ENCODE results near the gene ITPK1. TPM values are rescaled to one million over a fixed set of nuclear protein-coding genes. Genes with fewer than 3 reads are reported as not detected.
A peak's percentile ranks its signal among the peaks of the same experiment; 100 is the strongest.

ITPK1 gene
- total and polyA plus RNA-seq, 10 of the 15 experiments (the other 5 are each of a cell fraction or from before 2014, with no cell fraction given): 1.3 to 73.2 (median 27.0) TPM

DNA sequence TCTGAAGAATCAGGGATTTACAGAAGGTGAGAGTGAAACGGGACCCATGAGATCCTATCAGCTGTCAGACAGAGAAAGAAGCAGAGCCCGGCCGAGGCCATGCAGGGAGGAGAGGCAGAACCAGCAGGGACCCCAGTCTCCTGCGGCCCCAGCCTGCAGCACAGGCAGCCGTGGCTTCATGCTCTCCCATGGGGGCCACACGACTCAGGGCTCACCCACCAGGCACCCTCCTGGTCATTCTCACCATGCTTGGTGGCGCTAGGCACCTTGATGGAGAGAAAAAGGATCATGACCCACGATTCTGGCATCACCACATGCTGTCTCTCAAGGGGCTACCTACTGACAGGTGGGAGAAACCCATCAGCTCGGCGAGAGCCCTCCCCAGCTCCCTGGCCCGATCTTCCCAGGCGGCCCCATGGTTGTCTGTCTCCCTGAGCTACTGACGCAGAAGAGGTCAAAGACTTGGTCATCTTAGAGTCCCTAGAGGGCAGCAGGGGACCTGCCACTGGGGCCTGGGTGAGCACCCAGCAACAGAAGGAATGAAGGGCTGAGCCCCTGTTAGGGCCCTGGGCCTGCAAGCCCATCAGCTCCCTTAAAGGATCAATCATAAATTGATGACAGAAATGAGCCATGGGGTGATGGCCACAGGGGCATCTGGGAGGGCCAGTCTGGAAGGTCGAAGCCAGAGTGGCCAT is 58.0 kb downstream of the ITPK1 start:
- Histone ChIP-seq H3K9ac (ENCODE audit: control insufficient read depth, insufficient read depth, low read length) (no peak overlapping the region), H3K4me3 (no peak overlapping the region), H3K4me2 (ENCODE audit: control insufficient read depth, insufficient read depth) (no peak overlapping the region), H3K36me3 (ENCODE audit: control insufficient read depth in 2 of 2, insufficient read depth in 2 of 2, low read length in 1 of 2) (peaks cover 0 to 5% of the 10 kb centered on the region in 2 experiments; a peak in 3 of 4 replicates), H3K27ac (ENCODE audit: control insufficient read depth, insufficient read depth) (no peak overlapping the region), H3K27me3 (replicated peaks in 1 of 2; ENCODE audit: control insufficient read depth in 2 of 2, insufficient read depth in 2 of 2, low read length in 1 of 2) (no peaks in the 10 kb centered on the region), H3K4me1 (ENCODE audit: control insufficient read depth, insufficient read depth, low read length) (peaks cover 28% of the 10 kb centered on the region), H2AFZ (ENCODE audit: control insufficient read depth, low read depth, low read length) (no peak overlapping the region), H3K9me3 (replicated peaks; ENCODE audit: control insufficient read depth, insufficient read depth, low read length) (no peaks in the 10 kb centered on the region), H4K20me1 (ENCODE audit: control insufficient read depth, insufficient read depth) (no peaks in the 10 kb centered on the region), H3K79me2 (ENCODE audit: control insufficient read depth, insufficient read depth, low read length) (peaks cover 7% of the 10 kb centered on the region)
- WGBS (ENCODE audit: insufficient coverage, insufficient replicate concordance, low lambda C conversion rate, missing lambda C conversion rate): 91% methylated on average over 14 of the region's 14 CpGs
- intact Hi-C loops (cut with micrococcal nuclease; ENCODE audit: unreplicated experiment) (no loop called here), in situ Hi-C loops (cut with MboI) (no loop called here)
- ATAC-seq: no peak
- ChIA-PET CTCF (interaction anchor here (2.1 kb wide), 1 partner anchor 56 kb away, joined by 8 read pairs; no protein-coding TSS in a partner anchor), POLR2A (interaction anchor here (0.6 kb wide), 2 partner anchors 208 to 925 kb away, joined by 3 read pairs; no protein-coding TSS in a partner anchor), SMC1A (ENCODE audit: uncharacterized antibody, unreplicated experiment) (no interaction called here), RAD21 (ENCODE audit: unreplicated experiment) (interaction anchor here (2.3 kb wide), 1 partner anchor 56 kb away, joined by 6 read pairs; no protein-coding TSS in a partner anchor)
- TF ChIP-seq, protein P1, sequence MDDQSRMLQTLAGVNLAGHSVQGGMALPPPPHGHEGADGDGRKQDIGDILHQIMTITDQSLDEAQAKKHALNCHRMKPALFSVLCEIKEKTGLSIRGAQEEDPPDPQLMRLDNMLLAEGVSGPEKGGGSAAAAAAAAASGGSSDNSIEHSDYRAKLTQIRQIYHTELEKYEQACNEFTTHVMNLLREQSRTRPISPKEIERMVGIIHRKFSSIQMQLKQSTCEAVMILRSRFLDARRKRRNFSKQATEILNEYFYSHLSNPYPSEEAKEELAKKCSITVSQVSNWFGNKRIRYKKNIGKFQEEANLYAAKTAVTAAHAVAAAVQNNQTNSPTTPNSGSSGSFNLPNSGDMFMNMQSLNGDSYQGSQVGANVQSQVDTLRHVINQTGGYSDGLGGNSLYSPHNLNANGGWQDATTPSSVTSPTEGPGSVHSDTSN (IDR thresholded peaks at IDR 0.05; ENCODE audit: insufficient replicate concordance, low read depth, low read length): no peak
- no peak for TF ChIP-seq RAD51 (IDR thresholded peaks at IDR 0.05)
- TF ChIP-seq, protein P2, sequence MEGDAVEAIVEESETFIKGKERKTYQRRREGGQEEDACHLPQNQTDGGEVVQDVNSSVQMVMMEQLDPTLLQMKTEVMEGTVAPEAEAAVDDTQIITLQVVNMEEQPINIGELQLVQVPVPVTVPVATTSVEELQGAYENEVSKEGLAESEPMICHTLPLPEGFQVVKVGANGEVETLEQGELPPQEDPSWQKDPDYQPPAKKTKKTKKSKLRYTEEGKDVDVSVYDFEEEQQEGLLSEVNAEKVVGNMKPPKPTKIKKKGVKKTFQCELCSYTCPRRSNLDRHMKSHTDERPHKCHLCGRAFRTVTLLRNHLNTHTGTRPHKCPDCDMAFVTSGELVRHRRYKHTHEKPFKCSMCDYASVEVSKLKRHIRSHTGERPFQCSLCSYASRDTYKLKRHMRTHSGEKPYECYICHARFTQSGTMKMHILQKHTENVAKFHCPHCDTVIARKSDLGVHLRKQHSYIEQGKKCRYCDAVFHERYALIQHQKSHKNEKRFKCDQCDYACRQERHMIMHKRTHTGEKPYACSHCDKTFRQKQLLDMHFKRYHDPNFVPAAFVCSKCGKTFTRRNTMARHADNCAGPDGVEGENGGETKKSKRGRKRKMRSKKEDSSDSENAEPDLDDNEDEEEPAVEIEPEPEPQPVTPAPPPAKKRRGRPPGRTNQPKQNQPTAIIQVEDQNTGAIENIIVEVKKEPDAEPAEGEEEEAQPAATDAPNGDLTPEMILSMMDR (IDR thresholded peaks at IDR 0.05 in 2 of 3, conservative IDR thresholded peaks at IDR 0.05 in 1 of 3; ENCODE audit: control insufficient read depth in 2 of 3, extremely low read depth in 1 of 3, insufficient read depth in 1 of 3, low read depth in 3 of 3, low read length in 3 of 3): 0 out of 6 replicates have a peak, but pooled peaks of 1 of the 3 experiments have one; percentile 3
- no TSS peak for BruUV-seq (replicated peaks)
- no peak for DNase-seq (ENCODE audit: low read depth, low spot score)
- FAIRE-seq: no peak

Measured in GM12878 (cell line).